ENCODE results near the gene GOLT1B. TPM values are rescaled to one million over a fixed set of nuclear protein-coding genes. Genes with fewer than 3 reads are reported as not detected.
A peak's percentile ranks its signal among the peaks of the same experiment; 100 is the strongest.

GOLT1B gene
- total RNA-seq, 1 donor from 2014 or later: 90.3 TPM

- no peaks in the 10 kb centered on the region for H4K20me1 ChIP-seq (ENCODE audit: insufficient read depth, low read length)
- H3K4me1 Mint-ChIP-seq (ENCODE audit: low read depth, unreplicated experiment): peaks cover 21% of the 10 kb centered on the region
- peak overlapping the region; percentile 66 for H3K4me3 ChIP-seq (ENCODE audit: insufficient read depth, low read depth, low read length)
- FAIRE-seq (no peak), DNase-seq (ENCODE audit: low read depth) (peak; percentile 35)
- no peaks in the 10 kb centered on the region for H3K36me3 ChIP-seq (ENCODE audit: insufficient read depth, low read length)
- H3K27ac ChIP-seq (ENCODE audit: low read depth, low read length): no peak overlapping the region
- no peak for TF ChIP-seq EZH2 (IDR thresholded peaks at IDR 0.05; ENCODE audit: insufficient read depth, low read length)
- H3K4me1 ChIP-seq (ENCODE audit: insufficient read depth, low read length): peaks cover 3% of the 10 kb centered on the region
- no peak overlapping the region for H3K27ac Mint-ChIP-seq (ENCODE audit: unreplicated experiment)
- peak overlapping the region; percentile 98 for H3K4me2 ChIP-seq (ENCODE audit: low read length)
- no peaks in the 10 kb centered on the region for H3K9me3 ChIP-seq (ENCODE audit: insufficient read depth, low read depth, low read length)
- H3K9me3 Mint-ChIP-seq (ENCODE audit: unreplicated experiment): no peaks in the 10 kb centered on the region
- no peaks in the 10 kb centered on the region for H3K79me2 ChIP-seq (ENCODE audit: insufficient read depth, low read length)
- H2AFZ ChIP-seq (ENCODE audit: low read depth, low read length): peak overlapping the region; percentile 89
- no peaks in the 10 kb centered on the region for H3K27me3 ChIP-seq (ENCODE audit: insufficient read depth, low read length)
- peaks cover 2% of the 10 kb centered on the region for H3K36me3 Mint-ChIP-seq (ENCODE audit: low read depth, unreplicated experiment)
- no peaks in the 10 kb centered on the region for H3K27me3 Mint-ChIP-seq (ENCODE audit: low read depth, unreplicated experiment)
- H3K4me3 Mint-ChIP-seq (ENCODE audit: unreplicated experiment): peak overlapping the region; percentile 87
- H3K9ac ChIP-seq (ENCODE audit: low read length): peak overlapping the region; percentile 63
These were observed 26.0 kb downstream of the GOLT1B start for GRCh38 chr12:21527451-21528180.

DNA sequence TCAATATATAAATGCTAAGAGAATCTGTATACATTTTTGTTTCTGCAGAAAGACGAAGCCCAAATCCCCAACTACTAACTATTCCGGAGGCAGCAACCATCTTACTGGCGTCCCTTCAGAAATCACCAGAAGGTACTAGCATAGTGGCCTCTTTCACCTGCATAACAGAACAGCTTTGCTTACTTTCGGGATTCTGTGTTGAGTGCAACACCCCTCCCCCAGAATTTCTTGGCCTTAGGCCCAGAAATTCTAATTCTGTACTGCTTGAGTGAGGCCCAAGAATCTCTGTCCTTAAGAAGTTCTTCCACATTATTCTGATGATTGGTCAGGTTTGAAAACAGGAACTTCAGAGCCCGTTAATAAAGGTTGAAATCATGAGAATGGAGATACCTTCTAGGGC, 27.4 kb downstream of the GOLT1B start:
- Histone ChIP-seq H3K27ac (ENCODE audit: low read depth, low read length) (no peak overlapping the region), H3K4me3 (ENCODE audit: insufficient read depth, low read depth, low read length) (no peak overlapping the region), H3K27me3 (ENCODE audit: insufficient read depth, low read length) (no peaks in the 10 kb centered on the region), H3K4me2 (ENCODE audit: low read length) (no peak overlapping the region), H3K9ac (ENCODE audit: low read length) (no peak overlapping the region), H3K4me1 (ENCODE audit: insufficient read depth, low read length) (peaks cover 3% of the 10 kb centered on the region), H3K79me2 (ENCODE audit: insufficient read depth, low read length) (no peaks in the 10 kb centered on the region), H4K20me1 (ENCODE audit: insufficient read depth, low read length) (no peaks in the 10 kb centered on the region), H3K36me3 (ENCODE audit: insufficient read depth, low read length) (no peaks in the 10 kb centered on the region), H2AFZ (ENCODE audit: low read depth, low read length) (no peak overlapping the region), H3K9me3 (ENCODE audit: insufficient read depth, low read depth, low read length) (no peaks in the 10 kb centered on the region)
- H3K4me3 Mint-ChIP-seq (ENCODE audit: unreplicated experiment): peak overlapping the region; percentile 87
- no peak for DNase-seq (ENCODE audit: low read depth)
- no peak for FAIRE-seq
- no peaks in the 10 kb centered on the region for H3K27me3 Mint-ChIP-seq (ENCODE audit: low read depth, unreplicated experiment)
- H3K36me3 Mint-ChIP-seq (ENCODE audit: low read depth, unreplicated experiment): peaks cover 2% of the 10 kb centered on the region
- TF ChIP-seq EZH2 (IDR thresholded peaks at IDR 0.05; ENCODE audit: insufficient read depth, low read length): no peak
- TF ChIP-seq, protein P1, sequence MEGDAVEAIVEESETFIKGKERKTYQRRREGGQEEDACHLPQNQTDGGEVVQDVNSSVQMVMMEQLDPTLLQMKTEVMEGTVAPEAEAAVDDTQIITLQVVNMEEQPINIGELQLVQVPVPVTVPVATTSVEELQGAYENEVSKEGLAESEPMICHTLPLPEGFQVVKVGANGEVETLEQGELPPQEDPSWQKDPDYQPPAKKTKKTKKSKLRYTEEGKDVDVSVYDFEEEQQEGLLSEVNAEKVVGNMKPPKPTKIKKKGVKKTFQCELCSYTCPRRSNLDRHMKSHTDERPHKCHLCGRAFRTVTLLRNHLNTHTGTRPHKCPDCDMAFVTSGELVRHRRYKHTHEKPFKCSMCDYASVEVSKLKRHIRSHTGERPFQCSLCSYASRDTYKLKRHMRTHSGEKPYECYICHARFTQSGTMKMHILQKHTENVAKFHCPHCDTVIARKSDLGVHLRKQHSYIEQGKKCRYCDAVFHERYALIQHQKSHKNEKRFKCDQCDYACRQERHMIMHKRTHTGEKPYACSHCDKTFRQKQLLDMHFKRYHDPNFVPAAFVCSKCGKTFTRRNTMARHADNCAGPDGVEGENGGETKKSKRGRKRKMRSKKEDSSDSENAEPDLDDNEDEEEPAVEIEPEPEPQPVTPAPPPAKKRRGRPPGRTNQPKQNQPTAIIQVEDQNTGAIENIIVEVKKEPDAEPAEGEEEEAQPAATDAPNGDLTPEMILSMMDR (IDR thresholded peaks at IDR 0.05; ENCODE audit: insufficient read depth, low read depth, low read length): no peak
- H3K4me1 Mint-ChIP-seq (ENCODE audit: low read depth, unreplicated experiment): peaks cover 21% of the 10 kb centered on the region
- H3K9me3 Mint-ChIP-seq (ENCODE audit: unreplicated experiment): no peaks in the 10 kb centered on the region
- H3K27ac Mint-ChIP-seq (ENCODE audit: unreplicated experiment): no peak overlapping the region

DNA sequence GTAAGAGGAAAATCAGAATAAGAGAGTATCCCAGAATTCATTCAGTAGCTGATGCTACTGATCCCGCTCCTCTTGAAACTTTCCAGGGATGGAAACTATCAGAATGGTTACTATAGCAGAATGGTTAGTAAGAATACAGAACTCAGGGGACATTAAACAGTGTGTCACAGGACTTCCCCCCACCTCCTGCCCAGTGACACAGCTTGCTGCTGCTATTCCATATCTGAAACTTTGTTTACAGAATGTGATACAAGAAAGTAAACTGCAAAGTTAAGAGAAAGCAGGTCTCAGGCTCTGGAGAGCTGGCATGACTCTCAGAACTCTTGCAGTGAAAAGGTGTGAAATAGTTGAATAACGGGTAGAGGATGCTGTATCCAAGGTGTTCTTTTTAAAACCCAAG, 27.9 kb downstream of the GOLT1B start:
- Mint-ChIP-seq H3K4me3 (ENCODE audit: unreplicated experiment) (no peak overlapping the region), H3K27ac (ENCODE audit: unreplicated experiment) (no peak overlapping the region), H3K9me3 (ENCODE audit: unreplicated experiment) (no peaks in the 10 kb centered on the region), H3K27me3 (ENCODE audit: low read depth, unreplicated experiment) (no peaks in the 10 kb centered on the region), H3K36me3 (ENCODE audit: low read depth, unreplicated experiment) (peaks cover 5% of the 10 kb centered on the region), H3K4me1 (ENCODE audit: low read depth, unreplicated experiment) (peaks cover 20% of the 10 kb centered on the region)
- Histone ChIP-seq H3K27ac (ENCODE audit: low read depth, low read length) (no peak overlapping the region), H3K9ac (ENCODE audit: low read length) (no peak overlapping the region), H2AFZ (ENCODE audit: low read depth, low read length) (no peak overlapping the region), H3K4me1 (ENCODE audit: insufficient read depth, low read length) (peaks cover 3% of the 10 kb centered on the region), H3K9me3 (ENCODE audit: insufficient read depth, low read depth, low read length) (no peaks in the 10 kb centered on the region), H4K20me1 (ENCODE audit: insufficient read depth, low read length) (no peaks in the 10 kb centered on the region), H3K4me2 (ENCODE audit: low read length) (no peak overlapping the region), H3K27me3 (ENCODE audit: insufficient read depth, low read length) (no peaks in the 10 kb centered on the region), H3K36me3 (ENCODE audit: insufficient read depth, low read length) (no peaks in the 10 kb centered on the region), H3K4me3 (ENCODE audit: insufficient read depth, low read depth, low read length) (no peak overlapping the region), H3K79me2 (ENCODE audit: insufficient read depth, low read length) (no peaks in the 10 kb centered on the region)
- FAIRE-seq: no peak
- DNase-seq (ENCODE audit: low read depth): no peak
- TF ChIP-seq, protein P1 (IDR thresholded peaks at IDR 0.05; ENCODE audit: insufficient read depth, low read depth, low read length): no peak
- TF ChIP-seq EZH2 (IDR thresholded peaks at IDR 0.05; ENCODE audit: insufficient read depth, low read length): no peak

All from astrocyte (in vitro differentiated cells and primary cell).